SK-N-MC (cell line): ENCODE results near the gene S100A11.

Source experiments
- DNase-seq: peaks from one replicate; pipeline ENCODE4 v3.0.0-alpha.2; 2011; ENCODE audit warnings: low read depth, low spot score
- H3K27ac ChIP-seq: fragments of 200-600 bp; sonication (generic); 2 replicates; pipeline ENCODE4 v1.5.1; 2016; ENCODE audit warnings: mixed run types
- H3K36me3 ChIP-seq: fragments of 200-600 bp; sonication (generic); 2 replicates; pipeline ENCODE4 v1.6.1; 2017; ENCODE audit warnings: antibody characterized with exemption, low read length, mixed read lengths; ENCODE audit not compliant: insufficient read depth
- H3K4me3 ChIP-seq: fragments of 200-600 bp; sonication (generic); 2 replicates; pipeline ENCODE4 v1.5.1; 2016
- H3K9ac ChIP-seq: fragments of 200-600 bp; sonication (generic); 2 replicates; pipeline ENCODE4 v1.8.0; 2017; ENCODE audit warnings: mixed run types, mixed read lengths; ENCODE audit not compliant: insufficient read length
- H3K9me3 ChIP-seq: fragments of 200-600 bp; sonication (generic); 2 replicates; pipeline ENCODE4 v1.6.1; 2017; ENCODE audit warnings: low read depth, mild to moderate bottlenecking, antibody characterized with exemption, low read length, moderate library complexity, mixed read lengths
- EZH2 ChIP-seq: fragments of 200-600 bp; sonication (generic); IDR thresholded peaks from one replicate; pipeline ENCODE4 v1.6.1; 2017; ENCODE audit warnings: antibody characterized with exemption
- FOXP2 ChIP-seq: optimal IDR thresholded peaks from 2 replicates; pipeline ENCODE3; 2011; ENCODE audit warnings: mild to moderate bottlenecking, moderate library complexity; ENCODE audit not compliant: insufficient read depth; ENCODE audit errors: extremely low read length, control extremely low read depth
- POLR2AphosphoS5 ChIP-seq: IDR thresholded peaks from 2 replicates; pipeline ENCODE4 v1.6.1; 2012; ENCODE audit warnings: mild to moderate bottlenecking, low read depth, low read length, borderline replicate concordance

Gene S100A11

GRCh38 chr1:152044386-152044785, 7.6 kb upstream of the S100A11 start:
- H3K36me3 ChIP-seq: no peaks in the 10 kb centered on the region
- no peak overlapping the region for H3K9ac ChIP-seq
- no peaks in the 10 kb centered on the region for H3K9me3 ChIP-seq
- no peak overlapping the region for H3K4me3 ChIP-seq
- no peak overlapping the region for H3K27ac ChIP-seq
- DNase-seq: no peak
- TF ChIP-seq FOXP2 (no peak), EZH2 (no peak), POLR2AphosphoS5 (no peak)

- Histone ChIP-seq H3K27ac (no peak overlapping the region), H3K9ac (no peak overlapping the region), H3K36me3 (no peaks in the 10 kb centered on the region), H3K4me3 (no peak overlapping the region), H3K9me3 (no peaks in the 10 kb centered on the region)
- DNase-seq: no peak
- TF ChIP-seq EZH2: no peak
- no peak for TF ChIP-seq POLR2AphosphoS5
- no peak for TF ChIP-seq FOXP2
Measured at GRCh38 chr1:152043870-152044269, 7.1 kb upstream of the S100A11 start.

GRCh38 chr1:152042030-152042429, 5.2 kb upstream of the S100A11 start:
- Histone ChIP-seq H3K9me3 (no peaks in the 10 kb centered on the region), H3K9ac (no peak overlapping the region), H3K4me3 (no peak overlapping the region), H3K36me3 (no peaks in the 10 kb centered on the region), H3K27ac (no peak overlapping the region)
- DNase-seq: no peak
- TF ChIP-seq EZH2: no peak
- TF ChIP-seq POLR2AphosphoS5: no peak
- TF ChIP-seq FOXP2: no peak

GRCh38 chr1:152039886-152040285, 3.1 kb upstream of the S100A11 start:
- H3K27ac ChIP-seq: no peak overlapping the region
- H3K9ac ChIP-seq: no peak overlapping the region
- no peaks in the 10 kb centered on the region for H3K36me3 ChIP-seq
- H3K9me3 ChIP-seq: no peaks in the 10 kb centered on the region
- H3K4me3 ChIP-seq: no peak overlapping the region
- DNase-seq: no peak
- TF ChIP-seq EZH2 (no peak), FOXP2 (no peak), POLR2AphosphoS5 (no peak)

GRCh38 chr1:152039461-152039860, 2.7 kb upstream of the S100A11 start:
- no peak for DNase-seq
- H3K4me3 ChIP-seq: no peak overlapping the region
- TF ChIP-seq FOXP2 (no peak), POLR2AphosphoS5 (no peak), EZH2 (no peak)
- H3K27ac ChIP-seq: no peak overlapping the region
- H3K36me3 ChIP-seq: no peaks in the 10 kb centered on the region
- no peaks in the 10 kb centered on the region for H3K9me3 ChIP-seq
- no peak overlapping the region for H3K9ac ChIP-seq

- no peaks in the 10 kb centered on the region for H3K9me3 ChIP-seq
- H3K36me3 ChIP-seq: no peaks in the 10 kb centered on the region
- no peak for DNase-seq
- H3K4me3 ChIP-seq: no peak overlapping the region
- TF ChIP-seq FOXP2 (no peak), EZH2 (no peak), POLR2AphosphoS5 (no peak)
- H3K27ac ChIP-seq: no peak overlapping the region
- no peak overlapping the region for H3K9ac ChIP-seq
Measured at GRCh38 chr1:152038871-152039270, 2.1 kb upstream of the S100A11 start.

GRCh38 chr1:152035539-152036266, 1.1 kb downstream of the S100A11 start:
- no peak for TF ChIP-seq EZH2
- no peak for TF ChIP-seq FOXP2
- TF ChIP-seq POLR2AphosphoS5: no peak; the same call in 1 of the 2 replicates
- H3K36me3 ChIP-seq: no peaks in the 10 kb centered on the region
- H3K4me3 ChIP-seq: peak overlapping the region; percentile 73
- peak overlapping the region; percentile 86 for H3K27ac ChIP-seq
- peak overlapping the region; percentile 39 for H3K9ac ChIP-seq
- no peaks in the 10 kb centered on the region for H3K9me3 ChIP-seq
- DNase-seq: no peak

GRCh38 chr1:152034654-152035538, 1.9 kb downstream of the S100A11 start:
- H3K27ac ChIP-seq: peak overlapping the region; percentile 86

More at GRCh38 chr1:152034654-152035538, 1.9 kb downstream of the S100A11 start:
- DNase-seq: no peak
- H3K4me3 ChIP-seq: peak overlapping the region; percentile 73
- H3K36me3 ChIP-seq: no peaks in the 10 kb centered on the region
- H3K9ac ChIP-seq: peak overlapping the region; percentile 37
- TF ChIP-seq POLR2AphosphoS5 (no peak; the same call in 1 of the 2 replicates), FOXP2 (no peak), EZH2 (no peak)
- no peaks in the 10 kb centered on the region for H3K9me3 ChIP-seq
